Activated CD4-positive, CD25-positive, alpha-beta regulatory T cell treated with anti-CD3 and anti-CD28 coated beads, Interleukin-2, amount 50 U/mL, for 16 hours (primary cell): Measurements from ENCODE around the gene PLCG1.

Experiments used
- DNase-seq: peaks from one replicate; pipeline ENCODE4 v3.0.0-alpha.2; 2020; ENCODE audit warnings: low read depth, low spot score

The PLCG1 gene

GRCh38 chr20:41179961-41180360 is 42.6 kb downstream of the PLCG1 start:
- DNase-seq: no peak

- no peak for DNase-seq
Measured at GRCh38 chr20:41180599-41181333, 43.4 kb downstream of the PLCG1 start.

GRCh38 chr20:41181567-41181966 is 44.2 kb downstream of the PLCG1 start:
- no peak for DNase-seq

GRCh38 chr20:41182296-41183212 is 45.2 kb downstream of the PLCG1 start:
- DNase-seq: no peak

- DNase-seq: no peak
Measured at GRCh38 chr20:41183391-41183790, 46.0 kb downstream of the PLCG1 start.

GRCh38 chr20:41183831-41184230 is 46.5 kb downstream of the PLCG1 start:
- no peak for DNase-seq

- DNase-seq: no peak
Measured at GRCh38 chr20:41185013-41185757, 47.8 kb downstream of the PLCG1 start.

GRCh38 chr20:41187668-41188067 is 50.3 kb downstream of the PLCG1 start:
- no peak for DNase-seq

- DNase-seq: no peak
Measured at GRCh38 chr20:41191562-41192500, 54.5 kb downstream of the PLCG1 start.

GRCh38 chr20:41192575-41192974 is 55.2 kb downstream of the PLCG1 start:
- DNase-seq: no peak

- DNase-seq: no peak
Measured at GRCh38 chr20:41196653-41197225, 59.4 kb downstream of the PLCG1 start.

- no peak for DNase-seq
Measured at GRCh38 chr20:41198443-41198842, 61.1 kb downstream of the PLCG1 start.

- DNase-seq: no peak
Measured at GRCh38 chr20:41200446-41201202, 63.3 kb downstream of the PLCG1 start.

GRCh38 chr20:41201760-41202159 is 64.4 kb downstream of the PLCG1 start:
- no peak for DNase-seq

GRCh38 chr20:41202426-41202825 is 65.1 kb downstream of the PLCG1 start:
- DNase-seq: no peak

GRCh38 chr20:41203660-41204059 is 66.3 kb downstream of the PLCG1 start:
- no peak for DNase-seq

GRCh38 chr20:41204304-41205265 is 67.2 kb downstream of the PLCG1 start:
- DNase-seq: no peak

GRCh38 chr20:41205313-41205712 is 68.0 kb downstream of the PLCG1 start:
- no peak for DNase-seq
